ENCODE data around the gene SEPHS2. TPM values are rescaled to one million over a fixed set of nuclear protein-coding genes. Genes with fewer than 3 reads are reported as not detected.
A peak's percentile ranks its signal among the peaks of the same experiment; 100 is the strongest.
"Not testable (repeated sequence)": the region's sequence is repeated elsewhere in the genome, so short reads cannot be mapped to it uniquely, and the experiment has no call there.

The SEPHS2 gene
- total RNA-seq, 1 donor from 2014 or later = 58.6 TPM

DNA sequence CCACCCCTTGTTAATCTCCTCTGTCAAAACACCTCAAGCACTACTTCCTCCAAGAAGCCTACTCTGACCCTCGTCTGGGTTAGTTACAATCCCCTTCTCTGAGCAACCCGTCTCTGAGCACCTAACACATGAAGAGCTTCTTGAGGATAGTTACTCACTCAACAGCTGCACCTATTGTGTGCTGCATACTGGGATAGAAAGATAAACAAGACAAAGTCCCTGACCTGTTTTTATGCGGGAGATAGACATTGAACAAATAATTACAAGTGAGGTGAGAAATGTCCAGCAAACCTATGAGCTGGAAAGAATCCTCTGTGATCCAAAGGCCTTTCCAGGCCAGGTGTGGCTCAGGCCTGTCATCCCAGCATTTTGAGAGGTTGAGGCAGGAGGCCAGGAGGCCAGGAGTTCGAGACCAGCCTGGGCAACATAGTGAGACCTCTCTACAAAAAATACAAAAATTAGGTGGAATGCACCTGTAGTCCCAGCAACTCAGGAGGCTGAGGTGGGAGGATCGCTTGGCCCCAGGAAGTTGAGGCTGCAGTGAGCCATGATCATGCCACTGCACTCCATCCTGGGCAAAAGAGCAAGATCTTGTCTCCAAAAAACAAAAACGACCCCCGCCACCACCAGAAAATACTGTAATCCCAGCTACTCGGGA, 43.8 kb downstream of the SEPHS2 start:
- peak overlapping the region; percentile 59 for H3K27ac Mint-ChIP-seq
- TF ChIP-seq, protein P1, sequence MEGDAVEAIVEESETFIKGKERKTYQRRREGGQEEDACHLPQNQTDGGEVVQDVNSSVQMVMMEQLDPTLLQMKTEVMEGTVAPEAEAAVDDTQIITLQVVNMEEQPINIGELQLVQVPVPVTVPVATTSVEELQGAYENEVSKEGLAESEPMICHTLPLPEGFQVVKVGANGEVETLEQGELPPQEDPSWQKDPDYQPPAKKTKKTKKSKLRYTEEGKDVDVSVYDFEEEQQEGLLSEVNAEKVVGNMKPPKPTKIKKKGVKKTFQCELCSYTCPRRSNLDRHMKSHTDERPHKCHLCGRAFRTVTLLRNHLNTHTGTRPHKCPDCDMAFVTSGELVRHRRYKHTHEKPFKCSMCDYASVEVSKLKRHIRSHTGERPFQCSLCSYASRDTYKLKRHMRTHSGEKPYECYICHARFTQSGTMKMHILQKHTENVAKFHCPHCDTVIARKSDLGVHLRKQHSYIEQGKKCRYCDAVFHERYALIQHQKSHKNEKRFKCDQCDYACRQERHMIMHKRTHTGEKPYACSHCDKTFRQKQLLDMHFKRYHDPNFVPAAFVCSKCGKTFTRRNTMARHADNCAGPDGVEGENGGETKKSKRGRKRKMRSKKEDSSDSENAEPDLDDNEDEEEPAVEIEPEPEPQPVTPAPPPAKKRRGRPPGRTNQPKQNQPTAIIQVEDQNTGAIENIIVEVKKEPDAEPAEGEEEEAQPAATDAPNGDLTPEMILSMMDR (conservative IDR thresholded peaks at IDR 0.05) = no peak
- H3K4me3 Mint-ChIP-seq = peak overlapping the region; percentile 79
- H3K27me3 Mint-ChIP-seq = no peaks in the 10 kb centered on the region
- H3K36me3 Mint-ChIP-seq = peaks cover 3% of the 10 kb centered on the region
- peaks cover 29% of the 10 kb centered on the region for H3K4me1 Mint-ChIP-seq (ENCODE audit: unreplicated experiment)
- no peak for DNase-seq (ENCODE audit: extremely low spot score, unreplicated experiment)
- no peaks in the 10 kb centered on the region for H3K9me3 Mint-ChIP-seq

DNA sequence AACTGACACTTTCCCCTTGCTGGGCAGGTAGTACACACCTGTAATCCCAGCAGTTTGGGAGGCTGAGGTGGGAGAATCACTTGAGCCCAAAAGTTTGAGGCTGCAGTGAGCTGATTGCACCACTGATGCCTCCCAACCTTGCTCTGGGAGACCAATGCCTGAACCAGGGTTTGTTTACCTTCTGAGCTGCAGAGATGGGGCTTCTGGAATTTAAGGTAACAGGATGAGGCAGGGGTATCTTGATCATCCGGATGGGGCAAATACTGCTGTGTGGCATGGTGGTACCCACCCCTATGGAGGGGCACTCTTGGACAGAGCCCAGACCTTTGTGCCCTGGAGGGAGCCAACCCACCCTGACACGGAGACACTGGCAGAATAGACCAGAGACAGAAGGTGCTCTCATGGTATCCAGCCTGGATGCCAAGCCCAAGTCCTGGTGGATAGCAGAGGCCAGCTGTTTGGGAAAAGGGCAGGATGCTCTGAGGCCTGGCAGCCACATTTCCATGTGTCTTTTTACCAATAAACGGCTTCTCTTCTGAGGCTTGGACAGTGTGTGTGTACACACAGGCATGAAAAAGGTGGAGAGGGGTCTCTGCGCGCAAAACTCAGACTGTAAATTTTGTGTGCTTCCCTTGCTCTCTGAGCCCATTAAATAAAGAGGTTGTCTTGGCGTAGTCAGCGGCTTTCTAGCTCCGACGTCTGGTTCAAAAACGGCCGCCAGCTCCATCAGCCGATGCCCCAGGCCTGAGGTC, 46.1 kb downstream of the SEPHS2 start:
- peaks cover 35% of the 10 kb centered on the region for H3K4me1 Mint-ChIP-seq (ENCODE audit: unreplicated experiment)
- TF ChIP-seq, protein P1 (conservative IDR thresholded peaks at IDR 0.05) = no peak
- peak overlapping the region; percentile 91 for H3K4me3 Mint-ChIP-seq
- H3K9me3 Mint-ChIP-seq = no peaks in the 10 kb centered on the region
- no peaks in the 10 kb centered on the region for H3K27me3 Mint-ChIP-seq
- H3K36me3 Mint-ChIP-seq = peaks cover 3% of the 10 kb centered on the region
- H3K27ac Mint-ChIP-seq = peak overlapping the region; percentile 88
- DNase-seq (ENCODE audit: extremely low spot score, unreplicated experiment) = no peak

DNA sequence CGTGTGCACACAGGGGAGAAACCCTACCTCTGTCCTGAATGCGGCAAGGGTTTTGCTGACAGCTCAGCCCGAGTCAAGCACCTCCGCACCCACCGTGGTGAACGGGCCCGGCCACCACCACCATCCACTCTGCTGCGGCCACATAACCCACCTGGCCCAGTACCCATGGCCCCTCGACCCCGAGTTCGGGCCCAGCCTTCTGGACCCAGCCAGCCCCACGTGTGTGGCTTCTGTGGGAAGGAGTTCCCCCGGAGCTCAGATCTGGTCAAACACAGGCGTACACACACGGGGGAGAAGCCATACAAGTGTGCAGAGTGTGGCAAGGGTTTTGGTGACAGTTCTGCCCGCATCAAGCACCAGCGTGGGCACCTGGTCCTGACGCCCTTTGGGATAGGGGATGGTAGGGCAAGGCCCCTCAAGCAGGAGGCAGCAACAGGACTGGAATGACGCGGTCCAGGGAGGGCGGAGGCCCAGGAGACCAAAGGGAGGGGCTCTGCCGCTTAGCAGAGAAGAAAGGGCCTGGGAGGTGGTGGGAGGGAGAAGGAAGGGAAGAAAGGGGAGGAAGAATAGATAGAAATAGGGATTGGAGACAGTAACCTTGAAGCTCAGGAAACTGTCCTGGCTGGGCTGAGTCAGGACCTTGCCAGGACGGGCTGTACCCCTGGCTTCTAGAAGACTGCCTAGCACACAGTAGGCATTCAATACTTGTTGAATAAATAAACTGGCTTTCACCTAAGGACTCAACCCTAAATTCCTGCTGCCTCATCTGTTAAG, 46.8 kb downstream of the SEPHS2 start:
- Mint-ChIP-seq H3K36me3 (peaks cover 3% of the 10 kb centered on the region), H3K27me3 (no peaks in the 10 kb centered on the region), H3K27ac (peak overlapping the region; percentile 73), H3K9me3 (no peaks in the 10 kb centered on the region), H3K4me3 (peak overlapping the region; percentile 78), H3K4me1 (ENCODE audit: unreplicated experiment) (peaks cover 42% of the 10 kb centered on the region)
- TF ChIP-seq, protein P1 (conservative IDR thresholded peaks at IDR 0.05) = no peak
- no peak for DNase-seq (ENCODE audit: extremely low spot score, unreplicated experiment)

DNA sequence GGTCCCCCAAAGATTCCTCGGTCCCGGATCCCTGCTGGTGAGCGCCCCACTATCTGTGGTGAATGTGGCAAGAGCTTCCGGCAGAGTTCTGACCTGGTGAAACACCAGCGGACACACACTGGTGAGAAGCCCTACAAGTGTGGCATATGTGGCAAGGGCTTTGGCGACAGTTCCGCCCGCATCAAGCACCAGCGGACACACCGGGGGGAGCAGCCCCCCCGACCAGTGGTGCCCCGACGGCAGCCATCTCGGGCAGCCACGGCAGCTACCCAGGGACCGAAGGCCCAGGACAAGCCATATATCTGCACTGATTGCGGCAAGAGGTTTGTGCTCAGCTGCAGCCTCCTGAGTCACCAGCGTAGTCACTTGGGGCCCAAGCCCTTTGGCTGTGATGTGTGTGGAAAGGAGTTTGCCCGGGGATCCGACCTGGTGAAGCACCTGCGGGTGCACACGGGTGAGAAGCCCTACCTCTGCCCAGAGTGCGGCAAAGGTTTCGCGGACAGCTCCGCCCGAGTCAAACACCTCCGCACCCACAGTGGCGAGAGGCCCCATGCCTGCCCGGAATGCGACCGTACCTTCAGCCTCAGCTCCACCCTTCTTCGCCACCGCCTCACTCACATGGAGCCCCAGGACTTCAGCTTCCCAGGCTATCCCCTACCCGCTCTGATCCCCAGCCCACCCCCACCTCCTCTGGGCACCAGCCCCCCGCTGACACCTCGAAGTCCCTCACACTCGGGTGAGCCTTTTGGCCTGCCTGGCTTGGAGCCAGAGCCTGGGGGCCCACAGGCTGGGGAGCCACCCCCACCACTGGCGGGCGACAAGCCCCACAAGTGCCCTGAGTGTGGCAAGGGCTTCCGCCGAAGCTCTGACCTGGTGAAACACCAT, 47.7 kb downstream of the SEPHS2 start:
- no peak for DNase-seq (ENCODE audit: extremely low spot score, unreplicated experiment)
- Mint-ChIP-seq H3K36me3 (peaks cover 3% of the 10 kb centered on the region), H3K4me3 (no peak overlapping the region), H3K9me3 (no peaks in the 10 kb centered on the region), H3K4me1 (ENCODE audit: unreplicated experiment) (peaks cover 45% of the 10 kb centered on the region), H3K27ac (no peak overlapping the region), H3K27me3 (no peaks in the 10 kb centered on the region)
- TF ChIP-seq, protein P1 (conservative IDR thresholded peaks at IDR 0.05) = no peak

DNA sequence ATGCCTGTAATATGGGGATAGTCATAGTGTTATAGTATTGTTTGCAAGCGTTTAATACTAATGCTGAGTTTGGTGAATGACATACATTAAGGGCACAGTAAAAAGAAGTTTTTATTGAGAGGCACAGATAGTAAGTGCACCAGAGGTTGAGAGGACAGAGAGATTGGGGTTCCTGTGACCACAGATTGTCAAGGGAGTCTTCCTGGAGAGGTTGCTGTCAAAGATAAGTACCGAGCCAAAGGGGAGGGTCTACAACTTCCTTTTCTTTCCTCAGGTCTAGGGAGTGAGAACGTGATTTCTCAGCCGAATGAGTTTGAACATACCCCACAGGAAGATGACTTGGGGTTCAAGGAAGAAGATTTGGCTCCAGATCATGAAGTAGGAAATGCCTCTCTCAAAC, 48.6 kb downstream of the SEPHS2 start:
- Mint-ChIP-seq H3K4me3 (peak overlapping the region; percentile 62), H3K36me3 (peaks cover 3% of the 10 kb centered on the region), H3K9me3 (no peaks in the 10 kb centered on the region), H3K27me3 (no peaks in the 10 kb centered on the region), H3K4me1 (ENCODE audit: unreplicated experiment) (peaks cover 45% of the 10 kb centered on the region), H3K27ac (no peak overlapping the region)
- DNase-seq (ENCODE audit: extremely low spot score, unreplicated experiment) = no peak
- TF ChIP-seq, protein P1 (conservative IDR thresholded peaks at IDR 0.05) = no peak

DNA sequence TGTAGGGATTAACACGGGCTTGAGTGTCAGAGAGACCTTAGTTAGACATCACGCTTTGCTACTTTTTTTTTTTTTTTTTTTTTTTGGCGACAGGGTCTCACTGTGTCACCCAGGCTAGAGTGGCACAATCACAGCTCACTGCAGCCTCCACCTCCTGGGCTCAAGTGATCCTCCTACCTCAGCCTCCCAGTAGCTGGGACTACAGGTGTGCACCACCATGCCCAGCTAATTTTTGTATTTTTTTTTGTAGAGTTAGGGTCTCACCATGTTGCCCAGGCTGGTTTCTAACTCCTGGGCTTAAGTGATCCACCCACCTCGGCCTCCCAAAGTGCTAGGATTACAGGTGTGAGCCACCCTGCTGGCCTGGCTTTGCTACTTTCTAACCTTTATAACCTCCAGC, 49.0 kb downstream of the SEPHS2 start:
- not testable (repeated sequence) for DNase-seq (ENCODE audit: extremely low spot score, unreplicated experiment); H3K27ac Mint-ChIP-seq; H3K36me3 Mint-ChIP-seq; H3K27me3 Mint-ChIP-seq; H3K9me3 Mint-ChIP-seq
- Mint-ChIP-seq H3K4me1 (ENCODE audit: unreplicated experiment) (peaks cover 42% of the 10 kb centered on the region), H3K4me3 (peak overlapping the region; percentile 62)
